Osteoblast (primary cell): Measurements from ENCODE around the gene PRICKLE1. TPM values are rescaled to one million over a fixed set of nuclear protein-coding genes. Genes with fewer than 3 reads are reported as not detected.

Experiments
- DNase-seq: peaks from one replicate; pipeline ENCODE4 v3.0.0; 2011; ENCODE audit warnings: low spot score, mixed read lengths; ENCODE audit not compliant: insufficient read length; ENCODE audit errors: missing footprints
- H2AFZ ChIP-seq: 2 replicates; pipeline ENCODE4 v1.6.0; 2011; ENCODE audit warnings: mild to moderate bottlenecking, low read length
- H3K27ac ChIP-seq: 2 replicates; pipeline ENCODE4 v1.5.1; 2011; ENCODE audit warnings: mild to moderate bottlenecking, low read depth, low read length, moderate library complexity
- H3K27me3 ChIP-seq: 2 replicates; pipeline ENCODE4 v1.6.0; 2012; ENCODE audit warnings: mild to moderate bottlenecking, control low read depth, inconsistent platforms, low read length, moderate library complexity; ENCODE audit not compliant: insufficient read depth
- H3K36me3 ChIP-seq: 2 replicates; pipeline ENCODE4 v1.5.1; 2011; ENCODE audit warnings: mild to moderate bottlenecking, low read length, control low read depth, moderate library complexity; ENCODE audit not compliant: insufficient read depth
- H3K4me1 ChIP-seq: 2 replicates; pipeline ENCODE4 v1.5.1; 2011; ENCODE audit warnings: mild to moderate bottlenecking, low read length, control low read depth, moderate library complexity; ENCODE audit not compliant: insufficient read depth
- H3K4me2 ChIP-seq: 2 replicates; pipeline ENCODE4 v1.6.0; 2011; ENCODE audit warnings: mild to moderate bottlenecking, low read length; ENCODE audit not compliant: insufficient read depth
- H3K4me3 ChIP-seq: fragments of 200-600 bp; sonication (generic); 3 replicates; pipeline ENCODE4 v1.5.1; 2012; ENCODE audit warnings: mild to moderate bottlenecking, low read length, inconsistent platforms; ENCODE audit not compliant: insufficient read depth
- H3K79me2 ChIP-seq: 2 replicates; pipeline ENCODE4 v1.6.0; 2012; ENCODE audit warnings: mild to moderate bottlenecking, low read length, control low read depth, inconsistent platforms; ENCODE audit not compliant: insufficient read depth
- H3K9me3 ChIP-seq: 2 replicates; pipeline ENCODE4 v1.5.1; 2011; ENCODE audit warnings: low read depth, low read length, control low read depth
- H4K20me1 ChIP-seq: 2 replicates; pipeline ENCODE4 v1.6.0; 2012; ENCODE audit warnings: mild to moderate bottlenecking, low read length, control low read depth; ENCODE audit not compliant: insufficient read depth
- total RNA-seq: library from RNA; depleted of rRNA; stranded (reverse); fragments of >200 nt; gene quantifications from 2 replicates; pipeline ENCODE4 v1.2.3, GENCODE V29; 2012
- TF ChIP-seq, protein P1 (sequence below): IDR thresholded peaks from 2 replicates; pipeline ENCODE4 v1.5.1; 2011; ENCODE audit warnings: mild to moderate bottlenecking, low read depth, low read length, moderate library complexity; ENCODE audit errors: extremely low read depth

Gene PRICKLE1
- total RNA-seq, 1 donor: 13.0 TPM

DNA sequence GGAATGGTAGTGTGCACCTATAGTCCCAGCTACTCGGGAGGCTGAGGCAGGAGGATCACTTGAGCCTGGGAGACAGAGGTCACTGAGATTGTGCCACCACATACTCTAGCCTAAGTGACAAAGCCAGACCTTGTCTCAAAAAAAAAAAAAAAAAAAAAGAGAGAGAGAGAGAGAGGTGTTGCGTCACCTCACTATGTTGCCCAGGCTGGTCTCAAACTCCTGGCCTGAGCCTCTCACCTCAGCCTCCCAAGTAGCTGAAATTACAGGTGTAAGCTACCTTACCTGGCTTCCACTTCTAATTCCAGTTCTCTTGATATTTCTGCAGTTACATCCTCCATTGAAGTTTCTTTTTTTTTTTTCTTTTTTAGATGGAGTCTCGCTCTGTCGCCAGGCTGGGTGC, 94.3 kb downstream of the PRICKLE1 start:
- Histone ChIP-seq H3K4me3 (no peak overlapping the region), H3K27ac (no peak overlapping the region), H3K4me2 (no peak overlapping the region), H3K9me3 (no peaks in the 10 kb centered on the region), H3K4me1 (no peaks in the 10 kb centered on the region), H3K36me3 (peaks cover 12% of the 10 kb centered on the region), H4K20me1 (peaks cover 32% of the 10 kb centered on the region), H3K27me3 (no peaks in the 10 kb centered on the region), H3K79me2 (no peaks in the 10 kb centered on the region), H2AFZ (no peak overlapping the region)
- TF ChIP-seq, protein P1, sequence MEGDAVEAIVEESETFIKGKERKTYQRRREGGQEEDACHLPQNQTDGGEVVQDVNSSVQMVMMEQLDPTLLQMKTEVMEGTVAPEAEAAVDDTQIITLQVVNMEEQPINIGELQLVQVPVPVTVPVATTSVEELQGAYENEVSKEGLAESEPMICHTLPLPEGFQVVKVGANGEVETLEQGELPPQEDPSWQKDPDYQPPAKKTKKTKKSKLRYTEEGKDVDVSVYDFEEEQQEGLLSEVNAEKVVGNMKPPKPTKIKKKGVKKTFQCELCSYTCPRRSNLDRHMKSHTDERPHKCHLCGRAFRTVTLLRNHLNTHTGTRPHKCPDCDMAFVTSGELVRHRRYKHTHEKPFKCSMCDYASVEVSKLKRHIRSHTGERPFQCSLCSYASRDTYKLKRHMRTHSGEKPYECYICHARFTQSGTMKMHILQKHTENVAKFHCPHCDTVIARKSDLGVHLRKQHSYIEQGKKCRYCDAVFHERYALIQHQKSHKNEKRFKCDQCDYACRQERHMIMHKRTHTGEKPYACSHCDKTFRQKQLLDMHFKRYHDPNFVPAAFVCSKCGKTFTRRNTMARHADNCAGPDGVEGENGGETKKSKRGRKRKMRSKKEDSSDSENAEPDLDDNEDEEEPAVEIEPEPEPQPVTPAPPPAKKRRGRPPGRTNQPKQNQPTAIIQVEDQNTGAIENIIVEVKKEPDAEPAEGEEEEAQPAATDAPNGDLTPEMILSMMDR: no peak
- DNase-seq: no peak

DNA sequence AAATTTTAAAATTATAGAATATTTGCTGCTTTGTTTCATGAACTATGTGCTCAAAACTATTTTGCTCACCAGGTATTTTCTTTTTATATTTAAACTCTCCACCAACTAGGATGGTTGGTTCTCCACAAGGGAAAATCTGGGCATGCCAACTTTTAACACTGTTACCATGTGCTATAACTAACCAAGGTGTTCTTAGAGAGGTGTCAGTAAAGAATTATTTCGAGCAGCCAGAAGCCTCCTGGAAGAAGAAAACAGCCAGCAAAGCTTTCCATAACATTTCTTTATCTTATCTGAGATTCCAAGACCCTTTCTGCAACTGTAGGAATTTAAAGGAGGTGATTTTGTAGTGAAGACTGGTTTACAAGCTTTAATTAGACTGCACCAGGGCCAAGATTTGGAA, 97.3 kb downstream of the PRICKLE1 start:
- Histone ChIP-seq H3K4me1 (no peaks in the 10 kb centered on the region), H3K27ac (no peak overlapping the region), H3K4me2 (no peak overlapping the region), H3K79me2 (no peaks in the 10 kb centered on the region), H3K9me3 (no peaks in the 10 kb centered on the region), H3K4me3 (no peak overlapping the region), H3K36me3 (peaks cover 12% of the 10 kb centered on the region), H2AFZ (no peak overlapping the region), H3K27me3 (no peaks in the 10 kb centered on the region), H4K20me1 (peaks cover 24% of the 10 kb centered on the region)
- DNase-seq: no peak
- TF ChIP-seq, protein P1: no peak

DNA sequence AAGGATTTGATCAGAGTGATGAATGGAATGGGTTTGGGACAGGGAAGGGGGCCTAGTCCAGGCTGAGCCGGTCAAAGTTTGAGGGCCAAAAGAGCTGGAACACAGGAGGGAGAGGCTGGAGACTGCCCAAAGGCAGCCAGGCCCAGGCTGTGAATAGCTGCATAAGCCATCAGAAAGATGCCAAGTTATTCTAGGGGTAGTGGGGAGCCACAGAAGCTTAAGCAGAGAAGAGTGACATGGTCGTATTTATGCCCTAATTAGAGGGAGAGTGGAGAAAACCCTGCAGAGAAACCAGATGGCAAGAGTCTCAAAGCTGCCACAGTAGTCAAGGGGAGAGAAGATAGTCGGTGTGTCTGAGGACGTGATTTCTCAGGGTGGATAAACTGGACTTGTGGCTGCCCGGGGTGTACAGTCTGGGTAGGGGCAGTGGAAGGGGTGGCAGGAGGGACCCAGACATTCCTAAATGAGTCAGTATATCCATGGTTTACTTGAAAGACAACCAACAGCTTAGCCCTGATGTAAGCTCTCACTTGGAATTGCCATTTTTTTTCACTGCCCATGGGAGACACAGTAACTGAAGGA, 99.2 kb downstream of the PRICKLE1 start:
- H3K4me1 ChIP-seq: peaks cover 2% of the 10 kb centered on the region
- TF ChIP-seq, protein P1: no peak
- H3K4me2 ChIP-seq: no peak overlapping the region
- H3K4me3 ChIP-seq: no peak overlapping the region
- H3K9me3 ChIP-seq: no peaks in the 10 kb centered on the region
- H3K27me3 ChIP-seq: no peaks in the 10 kb centered on the region
- H2AFZ ChIP-seq: no peak overlapping the region
- peaks cover 37% of the 10 kb centered on the region for H4K20me1 ChIP-seq
- DNase-seq: no peak
- no peaks in the 10 kb centered on the region for H3K79me2 ChIP-seq
- H3K36me3 ChIP-seq: peaks cover 8% of the 10 kb centered on the region
- H3K27ac ChIP-seq: no peak overlapping the region

DNA sequence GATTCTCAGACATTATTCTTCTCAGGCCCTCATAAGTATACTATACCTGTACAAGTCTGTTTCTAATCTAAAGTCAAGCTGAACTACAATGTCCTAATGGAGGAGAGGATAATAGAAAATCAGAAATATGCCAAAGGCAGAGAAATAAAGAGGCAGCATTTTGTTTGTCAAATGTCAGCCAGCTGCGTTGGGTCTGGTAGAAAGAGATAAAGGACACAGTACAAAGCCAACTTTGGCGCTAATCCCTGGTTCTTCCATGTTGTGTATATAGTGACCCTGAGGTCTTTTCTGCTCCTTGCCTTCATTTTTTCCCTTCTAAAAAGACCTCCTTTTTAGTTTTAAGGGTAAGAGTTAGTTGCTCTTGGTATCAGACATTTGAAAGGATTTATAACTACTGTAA, 103.1 kb downstream of the PRICKLE1 start:
- Histone ChIP-seq H3K9me3 (no peaks in the 10 kb centered on the region), H3K4me2 (no peak overlapping the region), H3K4me3 (no peak overlapping the region), H3K27me3 (no peaks in the 10 kb centered on the region), H3K79me2 (peaks cover 18% of the 10 kb centered on the region), H4K20me1 (peaks cover 40% of the 10 kb centered on the region), H2AFZ (no peak overlapping the region), H3K4me1 (peaks cover 18% of the 10 kb centered on the region), H3K27ac (no peak overlapping the region), H3K36me3 (no peaks in the 10 kb centered on the region)
- TF ChIP-seq, protein P1: no peak
- DNase-seq: no peak
